ENCODE measurements around the gene PLSCR5. TPM values are rescaled to one million over a fixed set of nuclear protein-coding genes. Genes with fewer than 3 reads are reported as not detected.

The PLSCR5 gene
- total RNA-seq, 4 donors from 2014 or later: not detected

DNA sequence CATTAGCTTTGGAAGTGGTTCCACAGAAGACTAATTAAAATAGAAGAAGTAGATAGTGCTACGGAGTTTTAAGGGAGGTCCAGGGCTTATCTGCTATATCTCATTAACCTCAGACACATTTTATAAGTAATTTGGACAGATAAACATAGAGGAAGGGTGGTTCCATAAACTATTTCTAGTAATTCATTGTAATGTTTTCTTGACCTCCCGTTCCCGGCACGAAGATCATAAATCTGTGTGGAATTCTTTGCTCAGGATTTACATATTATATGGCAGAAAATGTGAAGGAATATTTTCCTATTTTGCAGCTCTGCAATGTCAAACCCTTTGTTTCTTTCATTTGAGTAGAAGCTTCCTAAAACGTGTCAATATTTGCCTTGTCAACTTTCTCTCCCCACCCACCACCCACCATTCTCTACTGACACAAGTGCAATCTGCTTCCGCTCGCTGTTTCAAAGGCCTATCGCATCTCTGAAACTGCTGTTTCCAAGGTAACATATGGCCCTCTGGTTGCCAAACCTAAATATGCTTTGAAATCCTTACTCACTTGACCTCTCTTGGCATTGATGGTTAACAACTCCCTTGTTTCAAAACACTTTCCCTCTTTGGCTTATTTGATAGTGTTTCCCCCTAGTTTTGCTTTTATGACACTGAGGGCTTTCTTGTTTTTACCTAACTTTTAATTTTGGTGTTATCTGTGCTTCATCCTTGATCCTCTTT is 21.4 kb upstream of the PLSCR5 start:
- WGBS, 2 donors: 78 to 84% methylated on average over 8 of the region's 8 CpGs
- H3K4me3 ChIP-seq (ENCODE audit: low read depth, poor library complexity, severe bottlenecking): no peak overlapping the region
- DNase-seq (ENCODE audit: low spot score in 2 of 2): no peak
- intact Hi-C loops (cut with DNase I; ENCODE audit: low total_unique reads): no loop called here
- TF ChIP-seq POLR2A (IDR thresholded peaks at IDR 0.05): no peak

DNA sequence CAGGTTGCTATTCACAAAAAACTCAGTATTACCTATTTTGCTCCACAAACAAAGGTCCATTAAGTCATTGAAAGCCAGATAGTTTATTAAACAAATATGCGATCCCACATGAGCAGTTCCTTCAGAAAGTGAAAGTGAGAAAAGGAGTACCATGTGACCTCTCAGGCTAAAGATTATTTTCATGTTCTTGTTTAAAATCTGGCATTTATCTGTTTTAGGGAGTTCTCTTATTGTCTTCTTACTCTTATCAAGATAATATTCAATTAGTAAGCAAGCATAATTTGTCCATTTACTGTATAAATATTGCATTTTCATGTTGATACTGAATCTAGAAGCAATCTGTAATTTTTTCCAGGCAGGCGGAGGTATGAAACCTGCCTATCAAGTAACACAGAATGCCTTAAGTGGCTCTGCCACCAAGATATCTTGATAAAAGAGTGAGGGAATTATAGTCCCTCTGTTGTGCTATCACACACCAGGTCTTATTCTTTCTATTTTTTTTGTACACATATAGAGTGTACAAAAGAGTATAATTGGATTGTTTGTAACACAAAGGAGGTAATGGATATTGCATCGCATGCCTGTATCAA is 20.1 kb upstream of the PLSCR5 start:
- DNase-seq (ENCODE audit: low spot score in 2 of 2): no peak
- intact Hi-C loops (cut with DNase I; ENCODE audit: low total_unique reads): no loop called here
- no peak for TF ChIP-seq POLR2A (IDR thresholded peaks at IDR 0.05)
- TF ChIP-seq, protein P1, sequence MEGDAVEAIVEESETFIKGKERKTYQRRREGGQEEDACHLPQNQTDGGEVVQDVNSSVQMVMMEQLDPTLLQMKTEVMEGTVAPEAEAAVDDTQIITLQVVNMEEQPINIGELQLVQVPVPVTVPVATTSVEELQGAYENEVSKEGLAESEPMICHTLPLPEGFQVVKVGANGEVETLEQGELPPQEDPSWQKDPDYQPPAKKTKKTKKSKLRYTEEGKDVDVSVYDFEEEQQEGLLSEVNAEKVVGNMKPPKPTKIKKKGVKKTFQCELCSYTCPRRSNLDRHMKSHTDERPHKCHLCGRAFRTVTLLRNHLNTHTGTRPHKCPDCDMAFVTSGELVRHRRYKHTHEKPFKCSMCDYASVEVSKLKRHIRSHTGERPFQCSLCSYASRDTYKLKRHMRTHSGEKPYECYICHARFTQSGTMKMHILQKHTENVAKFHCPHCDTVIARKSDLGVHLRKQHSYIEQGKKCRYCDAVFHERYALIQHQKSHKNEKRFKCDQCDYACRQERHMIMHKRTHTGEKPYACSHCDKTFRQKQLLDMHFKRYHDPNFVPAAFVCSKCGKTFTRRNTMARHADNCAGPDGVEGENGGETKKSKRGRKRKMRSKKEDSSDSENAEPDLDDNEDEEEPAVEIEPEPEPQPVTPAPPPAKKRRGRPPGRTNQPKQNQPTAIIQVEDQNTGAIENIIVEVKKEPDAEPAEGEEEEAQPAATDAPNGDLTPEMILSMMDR (IDR thresholded peaks at IDR 0.05): no peak
- WGBS, 2 donors: 56 to 61% methylated on average over 3 of the region's 3 CpGs
- no peak overlapping the region for H3K4me3 ChIP-seq (ENCODE audit: low read depth, poor library complexity, severe bottlenecking)

DNA sequence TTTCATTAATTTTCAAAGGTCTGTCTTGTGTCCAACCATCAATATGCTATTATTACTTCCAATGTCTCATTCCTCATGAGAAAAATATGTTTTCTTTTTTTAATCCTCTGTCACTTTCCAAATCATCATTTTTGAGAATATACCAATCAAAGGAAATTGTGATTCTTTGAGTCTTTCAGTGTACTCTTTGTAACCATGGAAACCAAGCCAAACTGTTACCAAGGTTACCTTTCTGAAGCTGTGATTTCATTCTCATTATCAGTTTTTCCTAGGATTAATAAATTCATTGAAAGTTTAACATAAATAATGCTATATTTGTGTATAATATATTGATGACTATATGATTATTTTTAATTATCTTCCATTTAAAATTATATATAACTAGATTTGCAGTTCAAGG is 16.6 kb upstream of the PLSCR5 start:
- intact Hi-C loops (cut with DNase I; ENCODE audit: low total_unique reads): no loop called here
- no peak for DNase-seq (ENCODE audit: low spot score in 2 of 2)
- H3K4me3 ChIP-seq (ENCODE audit: low read depth, poor library complexity, severe bottlenecking): no peak overlapping the region
- TF ChIP-seq POLR2A (IDR thresholded peaks at IDR 0.05): no peak
- TF ChIP-seq, protein P1 (IDR thresholded peaks at IDR 0.05): no peak

DNA sequence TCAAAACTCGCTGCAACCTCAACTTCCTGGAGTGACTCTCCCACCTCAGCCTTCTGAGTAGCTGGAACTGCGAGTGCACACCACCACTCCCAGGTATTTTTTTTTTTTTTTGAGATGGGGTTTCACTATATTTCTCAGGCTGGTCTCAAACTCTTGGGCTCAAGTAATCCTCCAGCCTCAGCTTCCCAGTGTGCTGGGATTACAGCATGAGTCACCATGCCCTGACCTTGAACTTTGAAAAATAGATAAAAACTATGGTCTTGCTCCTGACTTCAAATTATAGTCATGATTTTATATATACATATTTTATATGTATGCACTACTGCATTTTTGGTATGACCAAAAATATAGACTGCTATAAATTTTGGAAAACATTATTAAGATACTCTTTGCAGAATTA is 6.9 kb upstream of the PLSCR5 start:
- TF ChIP-seq POLR2A (IDR thresholded peaks at IDR 0.05): no peak
- TF ChIP-seq, protein P1 (IDR thresholded peaks at IDR 0.05): no peak
- 90 to 93% methylated on average over 2 of the region's 2 CpGs for WGBS, 2 donors
- no peak overlapping the region for H3K4me3 ChIP-seq (ENCODE audit: low read depth, poor library complexity, severe bottlenecking)
- intact Hi-C loops (cut with DNase I; ENCODE audit: low total_unique reads): no loop called here
- no peak for DNase-seq (ENCODE audit: low spot score in 2 of 2)

DNA sequence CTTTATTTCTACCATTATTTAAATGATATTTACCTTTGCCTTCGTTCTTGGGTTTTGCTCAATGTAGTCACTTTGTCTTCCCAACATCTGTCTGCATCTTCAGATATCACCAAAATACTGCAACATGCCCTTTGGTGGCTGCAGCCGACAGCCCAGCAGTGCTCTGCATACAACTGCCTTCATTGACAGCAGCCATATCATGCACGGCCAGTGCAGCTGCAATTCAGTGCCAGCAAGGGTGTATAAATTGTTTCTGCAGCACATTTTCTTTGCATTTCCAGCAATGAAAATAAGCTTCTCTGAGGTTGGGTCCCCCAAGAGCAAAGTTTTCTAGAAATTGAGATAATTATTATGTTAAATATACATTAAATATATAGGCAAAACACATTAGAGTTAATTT is 6.0 kb upstream of the PLSCR5 start:
- no peak for DNase-seq (ENCODE audit: low spot score in 2 of 2)
- intact Hi-C loops (cut with DNase I; ENCODE audit: low total_unique reads): no loop called here
- no peak overlapping the region for H3K4me3 ChIP-seq (ENCODE audit: low read depth, poor library complexity, severe bottlenecking)
- 59% methylated on average over 3 of the region's 3 CpGs for WGBS, 2 donors
- TF ChIP-seq POLR2A (IDR thresholded peaks at IDR 0.05): no peak
- TF ChIP-seq, protein P1 (IDR thresholded peaks at IDR 0.05): no peak

DNA sequence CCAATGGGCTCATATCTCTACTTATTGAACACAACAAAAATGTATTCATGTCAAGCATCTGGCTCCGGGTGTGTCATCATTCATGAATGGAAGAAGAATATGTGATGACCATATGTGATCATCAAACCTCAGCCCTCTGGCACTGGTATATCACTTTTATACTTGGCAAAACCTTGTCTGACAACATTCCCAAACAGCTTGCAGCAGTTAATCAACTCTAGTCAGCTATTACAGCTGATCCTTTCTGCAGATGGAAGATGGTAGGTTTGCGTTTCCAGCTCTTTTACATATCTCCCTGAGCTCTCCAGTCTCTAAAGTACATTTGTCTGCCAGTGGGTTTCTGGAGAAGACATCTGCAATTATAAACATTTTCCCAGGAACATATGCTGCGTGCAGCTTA is 6.6 kb downstream of the PLSCR5 start:
- 37% methylated on average over 3 of the region's 3 CpGs for WGBS, 2 donors
- H3K4me3 ChIP-seq (ENCODE audit: low read depth, poor library complexity, severe bottlenecking): no peak overlapping the region
- TF ChIP-seq, protein P1 (IDR thresholded peaks at IDR 0.05): no peak
- intact Hi-C loops (cut with DNase I; ENCODE audit: low total_unique reads): no loop called here
- no peak for DNase-seq (ENCODE audit: low spot score in 2 of 2)

Measured in lower leg skin (tissue), 4 donors.